Astrocyte of the spinal cord (primary cell): ENCODE results near the gene CPXM2.

Source experiments
- DNase-seq: peaks from one replicate; pipeline ENCODE4 v3.0.0; 2011; ENCODE audit warnings: low read depth, low spot score
- H3K4me3 ChIP-seq: 2 replicates; pipeline ENCODE4 v1.5.1; 2011; ENCODE audit warnings: low read depth, mild to moderate bottlenecking, low read length, moderate library complexity
- in situ Hi-C: cut with HindIII; loops from 2 replicates; pipeline ENCODE4 v1.10.0; 2017; ENCODE audit warnings: low sequenced_read_pairs
- TF ChIP-seq, protein P1 (sequence below): IDR thresholded peaks from 2 replicates; pipeline ENCODE4 v1.5.1; 2012; ENCODE audit warnings: low read depth, mild to moderate bottlenecking, low read length, inconsistent platforms

The CPXM2 gene

GRCh38 chr10:123847686-123848432 is 43.7 kb downstream of the CPXM2 start:
- TF ChIP-seq, protein P1, sequence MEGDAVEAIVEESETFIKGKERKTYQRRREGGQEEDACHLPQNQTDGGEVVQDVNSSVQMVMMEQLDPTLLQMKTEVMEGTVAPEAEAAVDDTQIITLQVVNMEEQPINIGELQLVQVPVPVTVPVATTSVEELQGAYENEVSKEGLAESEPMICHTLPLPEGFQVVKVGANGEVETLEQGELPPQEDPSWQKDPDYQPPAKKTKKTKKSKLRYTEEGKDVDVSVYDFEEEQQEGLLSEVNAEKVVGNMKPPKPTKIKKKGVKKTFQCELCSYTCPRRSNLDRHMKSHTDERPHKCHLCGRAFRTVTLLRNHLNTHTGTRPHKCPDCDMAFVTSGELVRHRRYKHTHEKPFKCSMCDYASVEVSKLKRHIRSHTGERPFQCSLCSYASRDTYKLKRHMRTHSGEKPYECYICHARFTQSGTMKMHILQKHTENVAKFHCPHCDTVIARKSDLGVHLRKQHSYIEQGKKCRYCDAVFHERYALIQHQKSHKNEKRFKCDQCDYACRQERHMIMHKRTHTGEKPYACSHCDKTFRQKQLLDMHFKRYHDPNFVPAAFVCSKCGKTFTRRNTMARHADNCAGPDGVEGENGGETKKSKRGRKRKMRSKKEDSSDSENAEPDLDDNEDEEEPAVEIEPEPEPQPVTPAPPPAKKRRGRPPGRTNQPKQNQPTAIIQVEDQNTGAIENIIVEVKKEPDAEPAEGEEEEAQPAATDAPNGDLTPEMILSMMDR, result no peak
- in situ Hi-C loops, result no loop called here
- no peak overlapping the region for H3K4me3 ChIP-seq
- DNase-seq, result no peak

DNA sequence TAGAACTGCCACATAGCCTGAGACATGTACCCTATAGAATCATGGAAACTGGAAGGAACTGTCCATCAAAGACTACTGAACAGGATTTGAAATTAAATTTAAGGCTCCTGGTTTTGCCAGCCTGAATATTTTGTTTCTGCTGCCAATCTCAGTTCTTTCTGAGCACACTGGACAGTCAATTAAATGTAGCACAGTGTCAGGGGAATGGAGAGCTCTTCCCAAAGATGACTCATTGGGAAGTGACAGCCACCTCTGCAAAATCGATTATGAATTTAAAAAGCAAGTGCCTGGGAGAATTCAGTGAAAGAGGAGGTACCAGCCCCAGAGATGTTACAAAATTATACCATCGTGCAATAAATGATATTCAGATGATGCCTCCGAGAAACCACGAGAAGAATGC is 47.8 kb downstream of the CPXM2 start:
- H3K4me3 ChIP-seq, result no peak overlapping the region
- TF ChIP-seq, protein P1, result no peak
- in situ Hi-C loops, result no loop called here
- no peak for DNase-seq

DNA sequence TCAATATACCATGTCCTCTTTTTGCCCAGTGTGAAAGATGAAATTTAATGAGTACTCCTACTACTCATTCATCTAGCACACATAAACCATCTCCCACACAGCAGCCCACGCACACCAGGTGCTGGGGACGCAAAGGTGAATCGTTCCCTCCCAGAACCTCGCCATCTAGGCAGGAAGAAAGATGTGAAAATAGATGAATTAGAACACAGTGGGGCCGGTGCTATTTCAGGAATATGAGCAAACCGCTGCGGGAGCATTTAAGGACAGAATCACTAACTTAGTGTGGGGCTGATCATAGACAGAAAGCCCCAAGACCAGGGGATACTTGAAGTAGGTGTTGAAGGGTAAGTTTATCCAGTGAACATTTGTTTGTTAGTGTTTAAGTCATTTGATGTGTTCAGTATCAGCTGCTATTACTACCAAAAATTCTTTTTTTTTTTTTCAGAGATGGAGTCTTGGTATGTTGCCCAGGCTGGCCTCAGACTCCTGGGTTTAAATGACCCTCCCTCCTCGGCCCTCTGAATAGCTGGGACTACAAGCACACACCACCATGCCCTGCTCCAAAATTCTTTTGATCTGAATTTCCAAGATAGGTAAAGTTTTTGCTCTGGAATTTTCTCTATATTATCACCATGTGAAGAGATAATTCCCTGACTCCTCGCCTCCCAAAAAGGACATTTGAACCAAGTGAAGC is 48.8 kb downstream of the CPXM2 start:
- in situ Hi-C loops, result no loop called here
- TF ChIP-seq, protein P1, result no peak
- H3K4me3 ChIP-seq, result no peak overlapping the region
- DNase-seq, result no peak

- TF ChIP-seq, protein P1, result no peak
- no peak overlapping the region for H3K4me3 ChIP-seq
- DNase-seq, result no peak
- in situ Hi-C loops, result no loop called here
These were observed 50.0 kb downstream of the CPXM2 start for GRCh38 chr10:123841560-123841959.

DNA sequence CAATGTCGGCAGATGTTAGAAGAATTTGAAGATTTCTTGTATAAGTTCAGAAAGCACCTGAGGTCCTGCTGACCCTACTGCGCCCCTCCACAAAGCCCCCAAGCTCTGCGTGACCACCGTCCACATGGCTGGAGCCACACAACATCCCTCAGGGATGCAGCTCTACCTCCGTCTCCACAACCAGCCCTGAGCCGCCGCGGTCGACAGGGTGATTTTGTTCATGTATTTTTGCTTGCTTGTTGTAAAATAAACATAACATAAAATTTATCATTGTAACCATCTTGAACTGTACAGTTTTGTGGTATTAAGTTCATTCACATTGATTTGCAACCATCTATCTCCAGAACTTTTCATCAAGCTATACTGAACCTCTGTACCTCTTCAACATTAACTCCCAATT is 50.5 kb downstream of the CPXM2 start:
- H3K4me3 ChIP-seq, result no peak overlapping the region
- DNase-seq, result no peak
- in situ Hi-C loops, result no loop called here
- TF ChIP-seq, protein P1, result no peak

DNA sequence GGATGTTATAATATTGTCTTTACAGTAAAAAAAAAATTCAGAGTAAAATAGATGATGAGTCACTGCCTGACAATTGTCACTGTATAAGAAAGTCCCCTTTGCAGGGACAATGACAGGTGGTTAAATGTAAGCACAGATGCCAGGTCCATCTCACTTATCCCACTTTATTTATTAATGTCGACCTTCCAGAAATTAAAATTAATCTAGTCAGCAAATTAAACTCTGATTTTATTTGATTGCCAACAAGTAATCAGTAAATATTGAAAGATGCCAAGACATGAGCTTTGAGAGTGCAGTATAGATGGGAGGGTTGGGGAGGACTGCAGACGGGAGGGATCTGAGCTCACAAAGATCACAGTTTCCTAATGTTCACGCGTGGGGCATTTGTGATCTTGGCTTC is 50.9 kb downstream of the CPXM2 start:
- in situ Hi-C loops, result no loop called here
- DNase-seq, result no peak
- no peak overlapping the region for H3K4me3 ChIP-seq
- TF ChIP-seq, protein P1, result no peak
